NCI-H82 treated with DMSO at 0.1 percent for 48 hours (cell line): ENCODE data around the gene APIP.
"Not testable (repeated sequence)": the region's sequence is repeated elsewhere in the genome, so short reads cannot be mapped to it uniquely, and the experiment has no call there.

ENCODE experiments used
- DNase-seq: peaks from one replicate; lab custom pipeline; 2025; ENCODE audit not compliant: unreplicated experiment; lab: John Stamatoyannopoulos, UW

Gene APIP

GRCh38 chr11:34926101-34926830, 10.1 kb upstream of the APIP start:
- DNase-seq, result peak; percentile 16

GRCh38 chr11:34924714-34925113, 8.5 kb upstream of the APIP start:
- DNase-seq, result no peak

GRCh38 chr11:34921156-34921555, 5.0 kb upstream of the APIP start:
- DNase-seq, result no peak

GRCh38 chr11:34916843-34917770, 928 bp upstream of the APIP start:
- DNase-seq, result no peak

GRCh38 chr11:34915136-34916014, 804 bp downstream of the APIP start:
- DNase-seq, result no peak

GRCh38 chr11:34913556-34913955, 2.6 kb downstream of the APIP start:
- not testable (repeated sequence) for DNase-seq

GRCh38 chr11:34911676-34912075, 4.5 kb downstream of the APIP start:
- no peak for DNase-seq

- DNase-seq, result no peak
Measured at GRCh38 chr11:34910817-34911216, 5.4 kb downstream of the APIP start.

GRCh38 chr11:34909955-34910354, 6.2 kb downstream of the APIP start:
- no peak for DNase-seq

GRCh38 chr11:34909415-34909814, 6.8 kb downstream of the APIP start:
- no peak for DNase-seq

GRCh38 chr11:34907934-34908593, 8.1 kb downstream of the APIP start:
- no peak for DNase-seq

GRCh38 chr11:34905666-34906065, 10.5 kb downstream of the APIP start:
- DNase-seq, result no peak

- DNase-seq, result no peak
Measured at GRCh38 chr11:34904421-34904955, 11.7 kb downstream of the APIP start.

- DNase-seq, result no peak
Measured at GRCh38 chr11:34899633-34900016, 16.6 kb downstream of the APIP start.

GRCh38 chr11:34898474-34898873, 17.7 kb downstream of the APIP start:
- no peak for DNase-seq

GRCh38 chr11:34897171-34897870, 18.9 kb downstream of the APIP start:
- no peak for DNase-seq

GRCh38 chr11:34896191-34896590, 20.0 kb downstream of the APIP start:
- not testable (repeated sequence) for DNase-seq

- peak; percentile 27 for DNase-seq
Measured at GRCh38 chr11:34893416-34893815, 22.8 kb downstream of the APIP start.

- DNase-seq, result no peak
Measured at GRCh38 chr11:34891611-34892010, 24.6 kb downstream of the APIP start.

GRCh38 chr11:34890812-34891211, 25.4 kb downstream of the APIP start:
- no peak for DNase-seq
